Fibroblast of lung (primary cell): ENCODE measurements around the gene AQR.

ENCODE experiments used
- EZH2 ChIP-seq: IDR thresholded peaks from 2 replicates; pipeline ENCODE4 v1.5.1; 2012; ENCODE audit warnings: low read length, control low read depth, mild to moderate bottlenecking; ENCODE audit errors: missing control alignments
- TF ChIP-seq, protein P1 (sequence below), 2 donors: IDR thresholded peaks in 1 of 2; conservative IDR thresholded peaks in 1 of 2; 1 replicate in 1 of 2; 2 replicates in 1 of 2; pipeline ENCODE4 v1.5.1; 2011 to 2012; ENCODE audit warnings: low read length in 2 of 2, control low read depth in 1 of 2, inconsistent platforms in 1 of 2, low read depth in 1 of 2, mild to moderate bottlenecking in 1 of 2

DNA sequence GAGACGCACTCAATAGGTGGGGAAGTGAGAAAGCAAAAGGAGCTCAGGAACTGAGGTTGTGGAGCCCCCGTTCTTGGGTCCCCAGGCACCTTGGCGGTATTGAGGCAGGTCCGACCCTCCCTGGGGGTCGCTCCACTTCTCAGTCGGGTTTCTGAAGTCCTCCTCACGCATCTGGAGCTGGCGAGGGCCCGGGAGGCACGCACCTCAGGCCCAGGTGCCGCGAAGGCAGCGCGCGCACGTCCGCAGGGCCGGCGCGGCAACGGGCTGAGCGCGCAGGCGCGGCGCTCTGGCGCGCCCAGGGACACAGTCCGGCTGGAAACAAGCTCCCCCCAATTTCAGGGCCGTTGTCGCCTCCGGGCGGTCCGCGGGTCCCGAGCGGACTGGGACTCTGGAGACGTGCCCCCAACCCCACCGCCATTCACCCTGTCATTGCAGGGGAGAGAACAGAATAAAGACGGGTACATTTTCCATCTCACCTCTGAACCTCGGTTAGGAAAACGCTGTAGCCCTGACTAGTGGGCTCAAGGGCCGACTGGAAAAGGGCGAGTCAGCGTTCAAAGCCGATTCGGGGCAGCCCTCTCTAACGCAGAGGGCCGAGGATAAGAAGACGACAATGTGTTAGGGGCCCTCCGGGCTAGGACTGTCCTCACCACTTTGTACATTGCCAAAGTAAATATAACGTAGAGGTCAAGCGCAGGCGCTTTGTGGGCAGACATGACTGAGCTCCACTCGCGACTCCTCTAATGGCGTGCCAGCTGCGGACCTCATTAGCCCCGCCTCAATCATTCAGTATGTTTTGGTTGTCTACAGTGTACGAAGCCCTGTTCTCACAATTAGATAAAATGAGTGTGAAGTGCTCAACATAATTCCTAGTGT, 18.7 kb upstream of the AQR start, which contains the start of gene ZNF770:
- TF ChIP-seq, protein P1, sequence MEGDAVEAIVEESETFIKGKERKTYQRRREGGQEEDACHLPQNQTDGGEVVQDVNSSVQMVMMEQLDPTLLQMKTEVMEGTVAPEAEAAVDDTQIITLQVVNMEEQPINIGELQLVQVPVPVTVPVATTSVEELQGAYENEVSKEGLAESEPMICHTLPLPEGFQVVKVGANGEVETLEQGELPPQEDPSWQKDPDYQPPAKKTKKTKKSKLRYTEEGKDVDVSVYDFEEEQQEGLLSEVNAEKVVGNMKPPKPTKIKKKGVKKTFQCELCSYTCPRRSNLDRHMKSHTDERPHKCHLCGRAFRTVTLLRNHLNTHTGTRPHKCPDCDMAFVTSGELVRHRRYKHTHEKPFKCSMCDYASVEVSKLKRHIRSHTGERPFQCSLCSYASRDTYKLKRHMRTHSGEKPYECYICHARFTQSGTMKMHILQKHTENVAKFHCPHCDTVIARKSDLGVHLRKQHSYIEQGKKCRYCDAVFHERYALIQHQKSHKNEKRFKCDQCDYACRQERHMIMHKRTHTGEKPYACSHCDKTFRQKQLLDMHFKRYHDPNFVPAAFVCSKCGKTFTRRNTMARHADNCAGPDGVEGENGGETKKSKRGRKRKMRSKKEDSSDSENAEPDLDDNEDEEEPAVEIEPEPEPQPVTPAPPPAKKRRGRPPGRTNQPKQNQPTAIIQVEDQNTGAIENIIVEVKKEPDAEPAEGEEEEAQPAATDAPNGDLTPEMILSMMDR (conservative IDR thresholded peaks at IDR 0.05 in 1 of 2, IDR thresholded peaks at IDR 0.05 in 1 of 2; ENCODE audit: low read depth in 1 of 2, low read length in 2 of 2): no peak
- no peak for TF ChIP-seq EZH2
